OCI-LY1 (cell line): ENCODE results near the gene CORO2B.

ENCODE experiments used
- H2AFZ ChIP-seq: fragments of 200-600 bp; sonication (generic), shearing (Covaris generic); 2 replicates; pipeline ENCODE4 v1.6.0; 2014; ENCODE audit warnings: antibody characterized with exemption, mild to moderate bottlenecking, low read length
- H3F3A ChIP-seq: fragments of 200-600 bp; sonication (generic), shearing (Covaris generic); 2 replicates; pipeline ENCODE4 v1.6.0; 2014; ENCODE audit warnings: mild to moderate bottlenecking, antibody characterized with exemption, low read length, moderate library complexity; ENCODE audit not compliant: insufficient read depth
- H3K27ac ChIP-seq: fragments of 200-600 bp; sonication (generic); 2 replicates; pipeline ENCODE4 v1.5.1; 2014; ENCODE audit warnings: low read length, mixed run types, mild to moderate bottlenecking, low read depth; ENCODE audit not compliant: poor library complexity, severe bottlenecking
- H3K27me3 ChIP-seq: fragments of 200-600 bp; sonication (generic); 2 replicates; pipeline ENCODE4 v1.6.0; 2014; ENCODE audit warnings: antibody characterized with exemption, mild to moderate bottlenecking, low read length, moderate library complexity; ENCODE audit not compliant: insufficient read depth
- H3K36me3 ChIP-seq: fragments of 200-600 bp; sonication (generic); 2 replicates; pipeline ENCODE4 v1.6.1; 2014; ENCODE audit warnings: mild to moderate bottlenecking, antibody characterized with exemption, low read length, moderate library complexity, mixed read lengths; ENCODE audit not compliant: insufficient read depth
- H3K4me1 ChIP-seq: fragments of 200-600 bp; sonication (generic); 2 replicates; pipeline ENCODE4 v1.5.1; 2014; ENCODE audit warnings: mild to moderate bottlenecking, low read length, moderate library complexity; ENCODE audit not compliant: insufficient read depth, severe bottlenecking
- H3K4me2 ChIP-seq: fragments of 200-600 bp; sonication (generic), shearing (Covaris generic); 2 replicates; pipeline ENCODE4 v1.6.1; 2014; ENCODE audit warnings: low read length
- H3K4me3 ChIP-seq: fragments of 200-600 bp; sonication (generic); 2 replicates; pipeline ENCODE4 v1.5.1; 2014; ENCODE audit warnings: low read length, low read depth, mild to moderate bottlenecking, mixed read lengths; ENCODE audit not compliant: poor library complexity, severe bottlenecking
- H3K79me2 ChIP-seq: fragments of 200-600 bp; shearing (Covaris generic); 2 replicates; pipeline ENCODE4 v1.6.1; 2016; ENCODE audit warnings: mixed run types, low read length, mixed read lengths; ENCODE audit not compliant: insufficient read depth
- H3K9ac ChIP-seq: fragments of 200-600 bp; sonication (generic), shearing (Covaris generic); 2 replicates; pipeline ENCODE4 v1.6.1; 2014; ENCODE audit warnings: mild to moderate bottlenecking, low read length, mixed read lengths
- H3K9me2 ChIP-seq: fragments of 200-600 bp; sonication (generic), shearing (Covaris generic); 2 replicates; pipeline ENCODE4 v1.6.1; 2014; ENCODE audit warnings: low read depth, mild to moderate bottlenecking, low read length, mixed read lengths
- H3K9me3 ChIP-seq: fragments of 200-600 bp; shearing (Covaris generic); 2 replicates; pipeline ENCODE4 v1.6.1; 2014; ENCODE audit warnings: low read length, mixed read lengths
- H4K20me1 ChIP-seq: fragments of 200-600 bp; sonication (generic), shearing (Covaris generic); 2 replicates; pipeline ENCODE4 v1.6.0; 2016; ENCODE audit warnings: mild to moderate bottlenecking, low read length; ENCODE audit not compliant: insufficient read depth
- EZH2 ChIP-seq: fragments of 200-600 bp; sonication (generic), shearing (Covaris generic); IDR thresholded peaks from 2 replicates; pipeline ENCODE4 v1.8.0; 2017; ENCODE audit warnings: borderline replicate concordance, mixed run types, mild to moderate bottlenecking, antibody characterized with exemption, low read length, moderate library complexity, mixed read lengths
- TF ChIP-seq, protein P1 (sequence below): fragments of 200-600 bp; sonication (generic), shearing (Covaris generic); IDR thresholded peaks from 2 replicates; pipeline ENCODE4 v1.5.1; 2017; ENCODE audit warnings: mild to moderate bottlenecking, antibody characterized with exemption, low read length, moderate library complexity, mixed read lengths

Gene CORO2B

DNA sequence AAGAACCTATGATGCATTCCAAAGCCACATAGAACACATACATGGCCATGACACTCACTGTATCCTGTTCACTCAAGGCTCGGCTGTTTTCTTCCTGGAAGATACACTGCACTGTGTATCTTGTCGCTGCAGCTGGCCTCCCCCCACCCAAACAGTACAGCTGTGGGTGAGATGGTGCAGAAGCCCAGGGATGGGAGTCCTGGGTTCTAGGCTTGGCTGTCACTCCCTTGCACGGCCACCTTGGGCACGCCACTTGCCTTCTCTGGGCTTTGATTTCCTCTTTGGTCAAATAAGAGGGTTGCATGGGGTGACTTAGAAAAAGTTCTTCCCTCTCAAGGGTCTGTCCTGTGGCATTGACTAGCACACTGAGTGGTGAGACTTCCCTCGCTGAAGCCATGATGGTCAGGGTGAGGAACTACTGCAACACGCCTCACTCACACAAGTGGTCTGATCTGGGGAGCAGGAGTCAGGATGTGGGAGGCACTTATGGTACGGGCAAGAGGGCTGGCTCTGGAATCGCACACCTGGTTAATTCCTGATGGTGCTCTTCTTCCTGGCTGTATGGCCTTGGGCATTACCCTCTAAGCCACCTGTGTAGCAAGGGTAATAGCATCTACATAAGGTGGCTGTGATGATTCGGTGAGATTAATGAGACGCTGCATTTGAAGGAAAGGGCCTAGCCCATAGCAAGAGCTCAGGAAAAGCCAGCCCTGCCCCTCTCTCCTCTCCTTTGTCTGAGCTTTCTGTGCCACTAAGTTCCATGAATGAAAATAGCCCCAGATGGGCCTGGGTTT is 197.9 kb downstream of the CORO2B start:
- Histone ChIP-seq H3K27ac (no peak overlapping the region), H3K9me2 (no peaks in the 10 kb centered on the region), H3K4me3 (no peak overlapping the region), H3K4me1 (no peaks in the 10 kb centered on the region), H2AFZ (no peak overlapping the region), H4K20me1 (no peaks in the 10 kb centered on the region), H3K4me2 (no peak overlapping the region), H3F3A (no peaks in the 10 kb centered on the region), H3K79me2 (no peaks in the 10 kb centered on the region), H3K27me3 (0 out of 2 replicates have a peak, but pooled peaks cover 3% of the 10 kb centered on the region), H3K9me3 (no peaks in the 10 kb centered on the region), H3K36me3 (peaks cover 41% of the 10 kb centered on the region), H3K9ac (no peak overlapping the region)
- TF ChIP-seq, protein P1, sequence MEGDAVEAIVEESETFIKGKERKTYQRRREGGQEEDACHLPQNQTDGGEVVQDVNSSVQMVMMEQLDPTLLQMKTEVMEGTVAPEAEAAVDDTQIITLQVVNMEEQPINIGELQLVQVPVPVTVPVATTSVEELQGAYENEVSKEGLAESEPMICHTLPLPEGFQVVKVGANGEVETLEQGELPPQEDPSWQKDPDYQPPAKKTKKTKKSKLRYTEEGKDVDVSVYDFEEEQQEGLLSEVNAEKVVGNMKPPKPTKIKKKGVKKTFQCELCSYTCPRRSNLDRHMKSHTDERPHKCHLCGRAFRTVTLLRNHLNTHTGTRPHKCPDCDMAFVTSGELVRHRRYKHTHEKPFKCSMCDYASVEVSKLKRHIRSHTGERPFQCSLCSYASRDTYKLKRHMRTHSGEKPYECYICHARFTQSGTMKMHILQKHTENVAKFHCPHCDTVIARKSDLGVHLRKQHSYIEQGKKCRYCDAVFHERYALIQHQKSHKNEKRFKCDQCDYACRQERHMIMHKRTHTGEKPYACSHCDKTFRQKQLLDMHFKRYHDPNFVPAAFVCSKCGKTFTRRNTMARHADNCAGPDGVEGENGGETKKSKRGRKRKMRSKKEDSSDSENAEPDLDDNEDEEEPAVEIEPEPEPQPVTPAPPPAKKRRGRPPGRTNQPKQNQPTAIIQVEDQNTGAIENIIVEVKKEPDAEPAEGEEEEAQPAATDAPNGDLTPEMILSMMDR = no peak
- no peak for TF ChIP-seq EZH2
